ENCODE data around the gene RAB1B. TPM values are rescaled to one million over a fixed set of nuclear protein-coding genes. Genes with fewer than 3 reads are reported as not detected.
"Not testable (repeated sequence)": the region's sequence is repeated elsewhere in the genome, so short reads cannot be mapped to it uniquely, and the experiment has no call there.

RAB1B gene
- total RNA-seq, 2 experiments from 2014 or later = 146 to 155 TPM

GRCh38 chr11:66275984-66276612 is 7.7 kb downstream of the RAB1B start:
- H3K9me3 Mint-ChIP-seq (ENCODE audit: low read depth) = no peaks in the 10 kb centered on the region
- no peak for ATAC-seq
- peaks cover 33% of the 10 kb centered on the region for H3K4me1 Mint-ChIP-seq
- H3K27ac Mint-ChIP-seq = no peak overlapping the region
- CTCF ChIA-PET = no interaction called here
- H3K27me3 Mint-ChIP-seq = peaks cover 3% of the 10 kb centered on the region
- no peak for DNase-seq
- peaks cover 29% of the 10 kb centered on the region for H3K36me3 Mint-ChIP-seq
- H3K4me3 Mint-ChIP-seq = no peak overlapping the region

DNA sequence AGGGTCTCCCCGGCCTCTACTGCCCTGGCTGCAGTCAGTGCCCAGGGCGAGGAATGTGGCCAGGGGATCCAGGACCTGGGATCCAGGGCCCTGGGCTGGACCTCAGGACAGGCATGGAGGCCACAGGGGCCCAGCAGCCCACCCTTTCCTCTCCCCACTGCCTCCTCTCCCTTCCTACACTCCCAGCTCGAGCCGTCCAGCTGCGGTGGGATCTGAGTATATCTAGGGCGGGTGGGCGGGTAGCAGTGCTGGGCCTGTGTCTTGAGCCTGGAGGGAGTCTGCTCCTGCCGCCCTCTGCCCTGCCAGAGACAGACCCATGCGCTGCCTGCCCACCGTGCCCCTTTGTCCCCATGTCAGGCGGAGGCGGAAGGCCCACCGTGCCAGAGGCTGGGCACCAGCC is 8.2 kb downstream of the RAB1B start:
- ATAC-seq; DNase-seq; H3K9me3 Mint-ChIP-seq (ENCODE audit: low read depth); H3K27ac Mint-ChIP-seq; H3K27me3 Mint-ChIP-seq; H3K4me3 Mint-ChIP-seq: not testable (repeated sequence)
- Mint-ChIP-seq H3K36me3 (peaks cover 29% of the 10 kb centered on the region), H3K4me1 (peaks cover 30% of the 10 kb centered on the region)
- CTCF ChIA-PET = interaction anchor here (1.2 to 2.9 kb wide), 2 partner anchors 12 to 18 kb away, joined by 5 to 8 read pairs; partner anchors contain the start of gene YIF1A

DNA sequence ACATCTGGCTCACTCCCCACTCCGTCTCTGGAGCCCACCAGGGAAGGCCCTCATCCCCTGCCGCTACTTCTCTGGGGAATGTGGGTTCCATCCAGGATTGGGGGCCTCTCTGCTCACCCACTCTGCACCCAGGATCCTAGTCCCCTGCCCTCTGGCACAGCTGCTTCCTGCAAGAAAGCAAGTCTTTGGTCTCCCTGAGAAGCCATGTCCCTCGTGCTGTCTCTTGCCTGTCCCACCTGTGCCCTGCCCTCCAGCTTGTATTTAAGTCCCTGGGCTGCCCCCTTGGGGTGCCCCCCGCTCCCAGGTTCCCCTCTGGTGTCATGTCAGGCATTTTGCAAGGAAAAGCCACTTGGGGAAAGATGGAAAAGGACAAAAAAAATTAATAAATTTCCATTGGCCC is 8.6 kb downstream of the RAB1B start:
- H3K4me3 Mint-ChIP-seq = not testable (repeated sequence)

DNA sequence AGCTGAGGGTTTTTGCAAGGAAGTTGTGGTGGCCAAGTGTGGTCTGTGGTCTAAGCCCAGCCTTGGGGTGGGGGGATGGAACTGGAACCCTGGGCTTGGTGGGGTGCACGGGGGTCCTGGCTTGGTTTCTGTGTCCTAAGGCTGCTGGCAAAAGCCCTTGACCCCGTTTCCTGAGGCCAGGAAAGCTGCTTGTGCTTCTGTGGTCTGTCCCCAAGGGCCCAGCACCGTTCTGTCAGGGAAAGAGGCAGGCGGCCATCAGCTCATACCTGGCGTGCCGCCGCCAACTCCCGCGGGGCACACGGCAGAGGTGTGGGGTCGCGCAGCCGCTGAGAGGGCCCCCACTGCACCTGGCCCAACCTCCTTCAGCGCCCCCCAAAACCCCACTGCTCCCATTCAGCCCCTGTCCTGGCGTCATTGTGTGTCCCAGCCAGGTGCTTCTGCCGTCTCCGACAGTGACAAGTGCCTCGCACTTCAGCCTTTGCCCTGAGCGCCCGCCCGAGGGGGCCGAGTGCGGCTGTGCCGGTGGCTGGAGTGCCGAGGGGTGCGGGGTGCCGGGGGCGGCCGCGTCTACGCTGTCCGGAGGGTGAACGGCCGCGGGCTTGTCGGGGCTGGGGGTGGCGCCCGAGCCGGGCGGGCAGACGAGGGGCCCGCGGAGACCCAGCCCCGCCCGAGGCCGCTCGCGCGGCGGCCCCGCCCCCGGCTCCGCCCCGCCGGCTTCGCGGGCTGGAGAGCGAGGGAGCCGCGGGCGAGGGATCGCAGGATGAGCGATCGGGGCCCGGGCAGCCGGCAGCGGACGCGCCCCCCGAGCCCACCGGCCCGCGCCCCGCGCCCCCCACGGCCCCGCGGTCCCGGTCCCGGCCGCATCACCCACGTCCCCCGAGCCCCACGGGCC is 9.3 kb downstream of the RAB1B start, which contains the start of gene CNIH2:
Gene CNIH2, plus strand, starts transcription at position 705 of the 892 bp plus-strand sequence. CDS start 282 bp downstream, outside the sequence.
- peaks cover 3% of the 10 kb centered on the region for H3K27me3 Mint-ChIP-seq
- peaks cover 18% of the 10 kb centered on the region for H3K36me3 Mint-ChIP-seq
- no peaks in the 10 kb centered on the region for H3K9me3 Mint-ChIP-seq (ENCODE audit: low read depth)
- ATAC-seq (peak; percentile 56), DNase-seq (no peak)
- CTCF ChIA-PET = interaction anchor here (1.2 to 2.9 kb wide), 2 partner anchors 11 to 19 kb away, joined by 5 to 8 read pairs; partner anchors contain the start of gene YIF1A
- no peak within 1 kb of the TSS for H3K27ac Mint-ChIP-seq
- H3K4me1 Mint-ChIP-seq = peaks cover 28% of the 10 kb centered on the region
- no peak within 1 kb of the TSS for H3K4me3 Mint-ChIP-seq

More for the DNA sequence above, 8.6 kb downstream of the RAB1B start:
- not testable (repeated sequence) for H3K27me3 Mint-ChIP-seq; H3K27ac Mint-ChIP-seq; ATAC-seq; DNase-seq; H3K9me3 Mint-ChIP-seq (ENCODE audit: low read depth)
- CTCF ChIA-PET = interaction anchor here (1.2 to 2.9 kb wide), 2 partner anchors 12 to 18 kb away, joined by 5 to 8 read pairs; partner anchors contain the start of gene YIF1A
- H3K4me1 Mint-ChIP-seq = peaks cover 28% of the 10 kb centered on the region
- peaks cover 24% of the 10 kb centered on the region for H3K36me3 Mint-ChIP-seq

DNA sequence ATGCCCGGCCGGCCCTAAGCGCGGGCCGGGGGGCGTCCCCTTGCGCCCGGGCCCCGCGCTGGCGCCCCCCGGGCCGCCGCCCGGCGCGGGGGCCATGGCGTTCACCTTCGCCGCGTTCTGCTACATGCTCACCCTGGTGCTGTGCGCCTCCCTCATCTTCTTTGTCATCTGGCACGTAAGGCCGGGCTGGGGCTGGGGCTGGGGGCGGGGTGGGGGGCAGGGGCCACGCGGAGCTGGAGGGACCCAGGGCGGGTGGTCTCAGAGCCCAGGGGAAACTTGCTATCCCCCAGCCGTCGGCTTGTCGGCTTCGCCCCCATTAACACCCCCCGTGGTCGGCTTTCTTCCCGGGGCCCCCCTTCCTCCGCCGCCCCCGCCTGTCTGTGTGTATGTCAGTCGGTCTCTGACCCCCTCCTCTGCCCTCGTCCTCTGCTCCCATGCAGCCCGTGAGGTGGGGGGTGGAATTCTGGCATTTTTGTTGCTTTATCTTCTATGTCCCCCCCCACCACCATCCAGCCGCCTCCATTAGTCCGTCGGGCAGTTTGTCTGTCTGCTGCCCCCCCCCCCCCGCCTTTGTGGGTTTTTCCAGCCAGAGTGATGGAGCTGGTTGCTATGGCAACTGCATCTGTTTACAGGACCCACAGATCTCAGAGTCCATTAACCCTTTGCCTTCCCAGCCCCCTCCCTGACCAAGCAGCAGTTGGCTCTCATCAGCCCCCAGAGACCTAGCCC is 10.1 kb downstream of the RAB1B start:
- Mint-ChIP-seq H3K27ac (no peak overlapping the region), H3K4me3 (no peak overlapping the region), H3K4me1 (peaks cover 26% of the 10 kb centered on the region), H3K36me3 (peaks cover 11% of the 10 kb centered on the region), H3K27me3 (peaks cover 3% of the 10 kb centered on the region), H3K9me3 (ENCODE audit: low read depth) (no peaks in the 10 kb centered on the region)
- DNase-seq = no peak
- peak; percentile 4 for ATAC-seq
- CTCF ChIA-PET = interaction anchor here (1.0 to 6.5 kb wide), 3 partner anchors 8 to 19 kb away, joined by 3 to 85 read pairs (median 8); partner anchors contain the start of gene RAB1B

DNA sequence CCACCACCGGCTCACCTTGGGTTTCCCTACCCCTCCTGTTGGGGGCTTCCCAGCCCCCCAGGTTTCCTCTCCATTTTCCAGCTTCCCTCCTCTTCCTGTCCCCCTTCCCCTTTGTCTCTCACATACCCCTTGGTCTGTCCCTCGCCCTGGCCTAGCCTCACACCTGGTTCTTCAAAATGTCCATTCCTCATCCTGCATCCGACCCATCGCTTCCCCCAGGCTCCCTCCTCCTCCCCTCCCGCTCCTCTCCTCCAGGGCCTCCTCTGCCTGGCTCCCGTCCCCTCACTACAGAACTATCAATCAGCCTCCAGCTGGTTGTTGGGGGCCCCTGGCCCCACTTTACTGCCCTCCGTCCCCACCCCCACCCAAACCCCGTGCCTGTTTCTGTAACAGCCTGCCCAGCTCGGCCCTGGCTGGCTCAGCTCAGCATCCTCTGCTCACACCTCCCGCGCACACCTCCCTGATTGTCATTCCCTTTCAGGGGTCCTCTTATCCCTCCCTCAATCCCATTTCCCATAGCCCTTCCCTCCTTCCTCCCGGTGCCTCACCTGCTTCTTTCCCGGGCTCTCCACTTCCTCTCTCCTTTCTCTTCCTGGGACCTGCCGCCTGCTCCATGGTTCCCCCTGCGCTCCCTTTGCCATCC is 10.8 kb downstream of the RAB1B start:
- DNase-seq (no peak), ATAC-seq (no peak)
- CTCF ChIA-PET = interaction anchor here (1.0 to 6.5 kb wide), 6 partner anchors 9 to 57 kb away, joined by 3 to 85 read pairs (median 10); partner anchors contain the start of genes RAB1B and YIF1A
- Mint-ChIP-seq H3K9me3 (ENCODE audit: low read depth) (no peaks in the 10 kb centered on the region), H3K36me3 (peaks cover 8% of the 10 kb centered on the region), H3K27ac (no peak overlapping the region), H3K4me1 (peaks cover 25% of the 10 kb centered on the region), H3K27me3 (peaks cover 3% of the 10 kb centered on the region), H3K4me3 (no peak overlapping the region)

- DNase-seq (no peak), ATAC-seq (no peak)
- CTCF ChIA-PET = interaction anchor here (0.9 to 6.5 kb wide), 8 partner anchors 8 to 104 kb away, joined by 3 to 85 read pairs (median 4); partner anchors contain the start of genes RAB1B, TMEM151A and YIF1A
- Mint-ChIP-seq H3K9me3 (ENCODE audit: low read depth) (no peaks in the 10 kb centered on the region), H3K4me3 (no peak overlapping the region), H3K4me1 (peaks cover 25% of the 10 kb centered on the region), H3K27ac (no peak overlapping the region), H3K27me3 (peaks cover 3% of the 10 kb centered on the region), H3K36me3 (peaks cover 6% of the 10 kb centered on the region)
These were observed 12.0 kb downstream of the RAB1B start for GRCh38 chr11:66280428-66280827.

DNA sequence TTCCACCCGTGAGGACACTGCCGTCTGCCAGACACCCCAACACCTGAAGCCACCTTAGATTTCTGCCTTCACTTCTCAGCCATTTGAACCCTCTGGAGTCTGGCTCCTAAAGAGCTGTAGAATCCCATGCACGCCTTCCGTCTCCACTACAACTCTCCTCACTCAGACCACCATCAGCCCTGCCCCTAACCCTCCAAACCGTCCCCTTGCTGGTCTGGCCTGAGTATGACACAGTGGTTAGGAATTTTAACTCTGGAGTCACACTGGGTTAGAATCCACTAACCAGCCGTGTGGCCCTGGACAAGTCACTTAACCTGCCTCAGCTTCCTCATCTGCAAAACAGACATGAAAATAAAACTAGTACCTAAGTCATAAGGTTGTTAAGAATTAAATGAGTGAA is 12.6 kb downstream of the RAB1B start:
- DNase-seq (no peak), ATAC-seq (no peak)
- Mint-ChIP-seq H3K27me3 (peaks cover 3% of the 10 kb centered on the region), H3K4me3 (no peak overlapping the region), H3K27ac (no peak overlapping the region), H3K9me3 (ENCODE audit: low read depth) (no peaks in the 10 kb centered on the region), H3K36me3 (peaks cover 5% of the 10 kb centered on the region), H3K4me1 (peaks cover 25% of the 10 kb centered on the region)
- CTCF ChIA-PET = interaction anchor here (0.9 to 6.5 kb wide), 7 partner anchors 10 to 104 kb away, joined by 3 to 85 read pairs (median 4); partner anchors contain the start of genes RAB1B and TMEM151A

DNA sequence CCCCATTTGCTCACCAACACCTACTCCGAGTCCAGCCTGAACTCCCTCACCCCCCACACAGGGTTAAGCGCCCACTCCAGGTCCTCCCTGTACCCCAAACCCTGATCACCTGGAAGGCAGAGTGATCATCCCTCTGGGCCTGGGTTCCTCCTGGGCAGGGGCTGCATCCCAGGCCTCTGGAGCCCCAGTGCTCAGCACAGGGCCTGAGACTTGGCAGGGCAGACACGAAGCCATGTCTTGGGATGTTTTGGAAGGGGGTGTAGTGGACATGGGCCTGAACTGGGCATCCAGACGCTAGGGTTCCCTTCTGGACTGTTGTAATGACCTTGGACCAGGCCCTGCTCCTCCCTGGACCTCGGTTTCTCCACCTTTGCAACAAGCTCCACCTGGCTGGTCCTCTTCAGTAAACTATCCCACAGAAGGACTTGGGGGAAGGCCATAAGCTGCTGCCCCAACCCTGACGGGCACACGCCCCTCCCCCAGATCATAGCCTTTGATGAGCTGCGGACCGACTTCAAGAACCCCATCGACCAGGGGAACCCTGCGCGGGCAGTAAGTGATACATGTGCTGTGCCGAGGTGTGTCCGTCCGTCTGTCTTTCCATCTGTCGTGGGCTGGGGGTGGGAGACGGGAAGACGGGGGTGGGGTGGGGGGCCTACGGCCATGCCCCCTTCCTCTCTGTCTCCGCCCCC is 13.5 kb downstream of the RAB1B start:
- Mint-ChIP-seq H3K27me3 (peaks cover 3% of the 10 kb centered on the region), H3K36me3 (peaks cover 1% of the 10 kb centered on the region), H3K4me1 (peaks cover 26% of the 10 kb centered on the region), H3K4me3 (no peak overlapping the region), H3K9me3 (ENCODE audit: low read depth) (no peaks in the 10 kb centered on the region), H3K27ac (peak overlapping the region; percentile 10)
- DNase-seq = no peak
- CTCF ChIA-PET = interaction anchor here (0.7 to 8.5 kb wide), 18 partner anchors 9 to 156 kb away, joined by 3 to 85 read pairs (median 5); partner anchors contain the start of genes BRMS1, CD248, MRPL11 and RAB1B
- ATAC-seq = no peak

DNA sequence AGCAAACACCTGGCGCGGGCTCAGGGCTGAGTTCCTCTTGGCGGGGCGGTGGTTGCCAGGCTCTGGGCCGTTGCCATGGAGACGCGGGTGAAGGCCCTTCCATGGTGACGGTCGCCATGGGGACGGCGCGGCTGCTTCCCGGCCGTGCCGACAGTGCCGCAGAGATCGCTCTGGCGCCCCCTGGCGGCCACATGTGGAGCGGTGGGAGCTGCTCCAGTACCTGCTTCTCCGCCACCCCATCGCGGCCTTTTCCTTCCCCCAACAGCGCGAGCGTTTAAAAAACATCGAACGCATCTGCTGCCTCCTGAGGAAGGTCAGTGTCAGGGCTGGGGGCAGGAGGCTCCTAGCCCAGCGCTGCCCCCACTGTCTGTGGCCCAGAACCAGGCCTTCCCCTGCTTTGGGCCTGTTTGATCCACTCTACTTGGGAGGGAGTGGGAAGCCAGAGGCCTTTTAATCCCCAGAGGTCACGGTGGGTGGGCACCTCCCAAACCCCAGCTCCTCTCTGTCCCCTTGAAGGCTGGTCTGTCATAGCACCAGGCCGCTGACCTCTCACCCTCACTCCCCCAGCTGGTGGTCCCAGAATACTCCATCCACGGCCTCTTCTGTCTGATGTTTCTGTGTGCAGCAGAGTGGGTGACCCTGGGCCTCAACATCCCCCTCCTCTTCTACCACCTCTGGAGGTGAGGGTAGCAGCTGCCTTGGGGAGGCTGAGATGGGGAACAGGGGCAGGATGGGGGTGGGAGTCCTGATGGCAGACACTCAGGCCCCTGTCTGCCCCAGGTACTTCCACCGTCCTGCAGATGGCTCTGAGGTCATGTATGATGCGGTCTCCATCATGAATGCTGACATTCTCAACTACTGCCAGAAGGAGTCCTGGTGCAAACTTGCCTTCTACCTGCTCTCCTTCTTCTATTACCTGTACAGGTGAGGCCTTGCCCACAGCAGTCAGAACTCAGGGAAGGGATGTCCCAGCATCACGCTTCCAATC is 14.3 kb downstream of the RAB1B start:
- H3K4me3 Mint-ChIP-seq = no peak overlapping the region

More for the DNA sequence above, 14.3 kb downstream of the RAB1B start:
- Mint-ChIP-seq H3K36me3 (no peaks in the 10 kb centered on the region), H3K4me1 (peaks cover 26% of the 10 kb centered on the region), H3K27me3 (peaks cover 3% of the 10 kb centered on the region), H3K9me3 (ENCODE audit: low read depth) (no peaks in the 10 kb centered on the region), H3K27ac (peak overlapping the region; percentile 36)
- CTCF ChIA-PET = interaction anchor here (0.7 to 8.5 kb wide), 19 partner anchors 8 to 212 kb away, joined by 3 to 85 read pairs (median 5); partner anchors contain the start of genes BRMS1, CD248, MRPL11 and RAB1B
- DNase-seq (peak; percentile 99), ATAC-seq (peak; percentile 88)

Measured in activated CD8-positive, alpha-beta memory T cell treated with anti-CD3 and anti-CD28 coated beads, Interleukin-2, amount 10 ng/mL, durations not matched to agents 7 days and 5 days (primary cell).